DMS 273 treated with DMSO at 0.1 percent for 48 hours (cell line): Measurements from ENCODE around the gene PDE4D.

Source experiments
- DNase-seq: peaks from one replicate; lab custom pipeline; 2025; lab: John Stamatoyannopoulos, UW

Gene PDE4D

DNA sequence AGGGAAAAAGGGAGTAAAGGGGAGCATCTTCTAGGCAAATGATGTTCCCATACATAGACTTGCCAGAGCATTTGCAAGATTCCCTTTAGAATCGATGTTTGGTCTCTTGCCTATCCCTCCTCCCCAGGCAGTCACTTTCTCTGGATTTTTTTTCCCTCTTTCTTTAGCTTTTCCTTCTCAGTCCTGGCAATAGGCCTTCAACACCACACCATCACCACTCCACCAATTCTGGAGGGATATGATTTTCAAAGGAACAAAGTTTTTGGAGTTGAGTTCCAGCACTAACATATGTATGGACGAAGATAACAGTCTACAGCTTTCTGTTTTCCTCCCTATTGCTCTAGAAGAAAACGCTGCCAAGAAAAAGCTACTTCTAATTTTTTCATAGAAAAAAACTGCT, 377.4 kb downstream of the PDE4D start:
- no peak for DNase-seq

DNA sequence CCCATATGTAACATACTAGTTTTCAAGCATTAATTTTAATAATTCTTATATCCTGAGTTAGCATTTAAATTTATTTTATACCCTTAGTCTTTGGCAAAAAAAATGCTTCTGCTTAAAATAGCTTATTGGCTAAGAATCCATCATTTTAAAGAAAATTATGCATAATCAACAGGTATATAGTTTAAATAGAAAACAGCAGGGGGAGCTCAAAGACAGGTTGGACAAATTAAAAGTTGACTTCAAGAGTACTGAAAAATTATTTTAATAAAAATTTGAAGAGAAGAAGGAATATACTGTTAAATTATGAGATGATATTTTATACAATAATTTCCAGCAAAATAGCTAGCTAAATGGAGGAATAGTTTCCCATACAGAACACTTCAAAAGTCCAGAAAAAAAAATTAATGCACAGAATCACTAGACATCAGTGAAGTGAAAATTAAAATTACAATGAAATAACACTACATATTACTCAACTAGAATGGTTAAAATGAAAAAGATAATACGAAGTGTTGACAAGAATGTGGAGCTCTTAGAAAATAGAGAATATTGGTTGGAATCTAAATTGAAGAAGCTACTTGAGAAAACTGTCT, 387.1 kb downstream of the PDE4D start:
- no peak for DNase-seq

DNA sequence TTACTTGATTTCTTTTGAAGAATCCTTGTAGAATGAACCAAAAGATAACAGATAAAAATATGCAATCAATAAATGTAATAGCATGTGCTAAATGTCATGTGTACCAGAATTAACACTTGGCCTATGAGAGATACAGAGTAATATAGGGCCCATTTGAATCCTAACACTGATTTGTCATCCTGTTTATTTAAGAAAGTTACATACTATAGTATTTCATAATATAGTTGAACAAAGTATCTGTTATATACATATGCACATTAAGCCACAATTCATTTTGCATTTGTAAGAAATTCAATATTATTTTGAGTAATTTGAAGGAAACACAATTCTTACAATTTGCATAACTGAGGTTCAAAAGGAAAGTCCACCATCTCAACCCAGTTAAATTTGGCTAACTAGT, 389.5 kb downstream of the PDE4D start:
- no peak for DNase-seq

DNA sequence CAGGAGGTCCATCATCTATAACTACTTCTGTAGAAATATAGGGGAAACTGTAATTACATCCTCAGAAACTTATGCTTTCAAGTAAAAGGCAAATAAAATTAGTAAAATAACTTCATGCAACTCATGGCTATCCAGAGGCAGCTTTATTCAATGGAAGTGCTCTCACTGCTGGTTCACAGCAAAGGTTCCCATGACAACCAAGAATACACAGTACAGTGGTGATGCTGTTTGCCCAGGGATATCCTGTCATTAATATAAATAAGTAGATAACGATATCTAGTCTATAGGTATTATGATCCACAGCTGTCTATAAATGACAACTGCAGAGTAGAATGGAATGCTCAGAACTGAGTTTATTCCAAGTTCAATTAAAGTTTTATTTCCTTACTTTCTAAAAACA, 390.3 kb downstream of the PDE4D start:
- DNase-seq: no peak

DNA sequence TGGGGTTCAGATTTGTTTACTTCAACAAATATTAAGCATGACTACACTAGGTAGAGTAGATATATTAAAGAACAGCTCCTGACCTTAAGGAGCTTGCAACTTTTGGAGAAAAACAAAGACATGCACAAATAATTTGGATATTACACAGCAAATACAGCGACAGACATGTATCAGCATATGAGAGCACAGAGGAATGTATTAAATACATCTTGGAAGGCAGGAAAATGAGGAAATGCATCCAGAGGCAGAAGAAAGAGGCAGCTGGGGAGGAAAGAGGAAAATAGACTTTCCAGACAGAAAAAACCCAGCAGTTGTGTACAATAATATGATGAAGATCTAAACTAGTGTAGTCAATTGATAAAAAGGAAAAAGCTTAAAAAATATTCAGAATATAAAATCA, 392.2 kb downstream of the PDE4D start:
- DNase-seq: no peak

DNA sequence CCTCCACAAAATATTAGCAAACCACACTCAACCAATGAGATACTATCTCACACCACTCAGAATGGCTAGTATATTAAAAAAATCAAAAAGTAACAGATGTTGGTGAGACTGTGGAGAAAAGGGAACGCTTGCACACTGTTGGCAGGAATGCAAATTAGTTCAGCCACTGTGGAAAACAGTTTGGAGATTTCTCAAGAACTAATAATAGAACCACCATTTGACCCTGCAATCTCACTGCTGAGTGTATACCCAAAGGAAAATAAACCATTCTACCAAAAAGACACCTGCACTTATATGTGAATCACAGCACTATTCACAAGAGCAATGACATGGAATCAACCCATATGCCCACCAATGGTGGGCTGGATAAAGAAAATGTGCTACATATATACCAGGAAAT, 393.5 kb downstream of the PDE4D start:
- DNase-seq: peak; percentile 94

DNA sequence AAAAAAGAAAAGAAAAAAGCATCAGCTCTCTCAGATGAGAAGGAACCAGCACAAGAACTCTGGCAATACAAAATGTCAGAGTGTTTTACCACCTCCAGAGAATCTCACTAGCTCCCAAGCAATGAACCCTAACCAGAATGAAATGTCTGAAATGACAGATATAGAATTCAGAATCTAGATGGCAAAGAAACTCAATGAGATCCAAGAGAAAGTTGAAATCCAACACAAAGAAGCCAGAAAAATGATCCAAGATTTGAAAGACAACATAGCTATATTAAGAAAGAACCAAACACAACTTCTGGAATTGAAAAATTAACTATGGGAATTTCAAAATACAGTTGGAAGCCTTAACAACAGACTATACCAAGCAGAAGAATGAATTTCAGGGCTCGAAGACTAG, 396.3 kb downstream of the PDE4D start:
- DNase-seq: no peak

DNA sequence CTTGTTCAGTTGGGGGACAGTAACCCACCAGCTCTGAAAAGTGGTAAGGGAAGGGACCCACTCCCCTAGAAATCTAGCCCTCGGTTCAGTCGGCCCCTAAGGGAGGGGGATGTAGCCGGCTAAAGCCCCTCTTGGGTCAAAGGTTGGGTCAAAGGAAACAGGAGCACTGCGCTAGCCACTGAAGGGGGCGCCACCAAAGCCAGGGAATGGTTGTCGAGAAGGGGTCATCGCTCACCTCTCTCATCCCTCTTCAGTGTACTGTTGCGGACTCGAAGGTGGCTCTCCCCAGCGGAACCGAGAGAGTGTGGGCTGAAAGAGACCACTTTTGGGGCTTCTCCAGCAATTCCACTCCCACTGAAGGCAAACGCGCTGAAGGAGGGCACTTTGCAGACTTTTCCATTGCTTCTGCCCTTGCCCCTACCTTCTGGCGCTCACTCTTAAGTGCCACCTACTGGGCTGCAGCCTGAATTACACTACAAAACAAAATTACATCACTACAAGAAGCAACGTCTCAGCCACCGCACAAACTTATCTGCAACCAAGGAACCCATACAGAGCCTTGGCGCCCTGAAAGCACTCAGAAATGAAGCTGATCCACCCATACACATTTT, 396.9 kb downstream of the PDE4D start:
- DNase-seq: no peak

DNA sequence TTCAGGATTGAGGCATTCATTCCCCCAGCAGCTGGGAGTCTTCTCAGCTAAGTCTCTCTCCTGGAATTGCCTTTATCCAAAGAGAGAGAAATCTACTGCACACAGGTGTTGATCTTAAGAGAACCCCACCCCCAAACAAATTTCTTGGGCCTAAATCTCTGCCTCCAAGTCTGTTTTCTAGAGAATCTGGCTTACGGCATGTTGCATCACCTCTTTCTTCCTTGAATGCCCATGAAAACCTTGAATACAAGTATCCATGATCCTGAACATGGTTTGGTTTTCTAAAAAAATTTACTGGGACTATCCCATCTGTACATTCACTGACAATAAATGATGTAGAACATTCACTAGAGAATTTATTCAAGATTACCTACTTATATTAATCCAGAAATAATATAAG, 401.6 kb downstream of the PDE4D start:
- no peak for DNase-seq

DNA sequence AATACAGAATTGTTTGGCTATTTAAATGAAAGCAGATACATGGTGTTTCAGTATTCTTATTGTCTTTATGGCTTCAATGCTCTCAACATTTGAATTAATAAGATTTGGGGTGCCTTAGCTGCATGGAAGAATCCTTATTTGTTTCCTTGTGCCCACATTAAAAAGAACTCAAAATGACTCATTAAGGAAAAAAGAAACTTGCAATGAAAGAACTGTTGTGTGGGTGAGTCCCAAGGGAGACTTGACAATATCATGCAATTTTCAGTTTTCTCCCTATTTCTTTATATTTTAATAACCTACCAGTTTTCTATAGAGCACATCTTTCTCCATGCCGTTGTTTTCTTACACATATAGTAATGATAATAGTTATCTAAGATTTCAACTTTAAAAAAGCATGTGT, 404.0 kb downstream of the PDE4D start:
- DNase-seq: no peak

DNA sequence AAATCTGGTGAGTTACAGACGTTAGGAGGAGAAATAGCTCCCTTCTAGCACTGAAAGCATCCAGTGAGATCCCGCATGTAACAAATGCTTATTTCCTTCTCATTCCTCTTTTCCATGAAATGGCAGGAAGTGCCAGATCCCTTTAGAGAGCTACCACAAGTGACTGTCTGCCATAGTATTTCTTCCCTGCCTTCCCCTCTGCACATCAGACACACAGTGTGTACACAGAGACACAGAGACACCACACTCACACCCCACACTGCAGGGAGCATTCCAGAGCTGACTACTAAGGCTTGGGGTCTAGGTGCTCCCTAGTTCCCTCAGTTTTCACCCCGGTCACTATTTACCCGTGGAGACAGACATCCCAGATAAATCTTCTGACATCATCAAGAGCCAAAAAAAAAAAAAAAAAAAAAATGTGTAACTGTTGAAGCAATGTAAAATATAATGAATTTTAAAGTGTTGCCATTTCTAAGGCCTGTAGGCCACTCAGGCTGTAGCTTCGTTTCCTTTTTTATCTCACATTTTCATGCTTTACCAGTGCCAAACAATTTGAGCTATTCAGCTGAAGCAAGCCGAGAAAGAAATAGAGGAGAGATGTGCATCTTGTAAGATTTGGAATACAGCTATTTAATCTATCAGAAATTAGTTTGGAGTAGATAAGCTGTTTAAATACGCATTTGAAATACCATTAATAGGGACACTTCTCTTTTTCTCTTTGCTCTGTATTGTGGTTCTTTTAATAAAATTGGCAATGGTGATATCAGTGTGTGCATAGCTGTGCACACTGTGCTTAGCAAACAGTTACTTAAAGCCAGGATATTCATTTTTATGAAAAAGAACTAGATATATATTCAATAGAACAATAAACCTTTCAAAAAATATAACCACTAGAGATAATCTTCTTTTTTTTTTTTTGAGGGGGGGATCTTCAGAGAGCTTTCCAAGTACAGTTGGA, 405.5 kb downstream of the PDE4D start:
- DNase-seq: no peak

DNA sequence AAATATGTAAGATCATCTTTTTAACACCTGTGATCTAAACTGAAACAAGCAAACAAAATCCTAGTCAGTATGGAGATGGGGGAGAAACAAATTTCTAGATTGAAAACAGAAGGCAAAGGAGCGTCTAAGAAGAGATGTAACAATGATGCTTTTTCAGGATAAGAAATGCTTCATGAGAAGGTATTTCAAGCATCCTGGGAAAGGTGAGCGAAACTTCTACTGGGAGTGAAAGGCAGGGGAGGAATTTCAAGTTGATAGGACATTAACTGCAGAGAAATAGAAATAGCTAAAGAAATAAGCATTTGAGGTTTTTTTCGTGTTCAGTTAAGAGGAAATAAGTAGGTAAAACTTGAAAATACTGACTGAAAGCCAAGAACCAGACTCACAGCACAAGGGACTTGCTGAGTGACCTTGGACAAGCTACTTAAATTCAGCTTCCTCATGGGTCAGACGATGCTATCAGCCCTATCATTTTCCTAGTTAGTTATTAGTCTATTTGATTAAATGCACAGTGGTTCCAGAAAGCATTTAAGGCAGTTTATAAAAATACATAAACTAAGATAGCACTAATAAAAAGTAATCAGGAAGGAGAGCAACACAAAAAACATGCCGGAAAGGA, 406.3 kb downstream of the PDE4D start:
- DNase-seq: no peak

DNA sequence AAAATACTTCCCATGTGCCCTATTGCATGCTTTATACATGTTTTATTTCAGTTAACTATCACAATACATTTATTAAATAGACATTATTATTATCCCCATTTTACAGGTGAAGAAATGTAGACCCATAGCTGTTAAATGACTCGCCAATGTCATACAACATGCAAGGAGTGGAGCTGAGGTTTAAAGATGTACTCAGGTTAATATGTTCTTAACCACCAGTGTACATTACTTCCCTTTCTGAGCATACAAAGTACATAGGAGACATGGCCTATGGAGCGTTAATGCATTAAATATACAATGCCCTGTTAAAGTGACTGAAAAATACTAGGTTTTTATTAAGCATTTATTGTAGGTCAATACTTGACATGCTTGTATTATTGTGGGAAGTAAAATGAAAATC, 407.0 kb downstream of the PDE4D start:
- no peak for DNase-seq

DNA sequence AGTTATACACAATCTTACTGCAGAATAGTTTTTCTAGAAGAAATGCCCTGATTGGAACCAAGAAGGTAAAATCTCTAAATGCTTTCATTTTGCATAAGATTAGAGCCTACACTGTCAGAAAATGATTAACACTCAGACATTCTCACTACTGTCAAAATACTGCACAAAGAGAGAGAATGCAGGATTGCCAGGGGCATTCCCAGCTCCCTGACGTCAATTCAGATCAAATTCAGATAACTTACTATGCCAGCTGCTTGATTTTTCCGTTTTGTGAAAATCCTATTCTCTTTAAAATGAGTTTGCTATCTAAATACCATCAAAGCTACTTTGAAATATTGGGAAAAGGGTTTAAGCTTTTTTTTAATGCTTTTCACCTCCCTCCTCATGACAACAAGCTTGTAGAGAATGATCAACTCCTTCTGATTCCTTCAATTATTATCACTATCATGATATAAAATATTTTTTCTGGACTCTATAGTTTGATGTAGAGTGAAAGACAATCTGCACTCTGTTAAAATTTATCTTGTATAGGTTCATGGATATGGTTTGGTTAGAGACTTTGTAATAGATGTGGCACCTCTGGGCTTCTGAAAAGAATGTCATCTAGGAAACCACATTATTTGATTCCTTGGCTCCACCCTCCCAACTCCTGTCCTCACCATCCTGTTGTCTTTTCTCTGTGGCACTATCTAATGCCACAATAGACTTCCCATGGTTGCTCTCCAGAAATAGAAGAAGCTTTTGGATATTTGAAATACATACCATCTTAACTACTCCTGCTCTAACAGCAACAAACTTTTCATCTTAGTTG, 407.7 kb downstream of the PDE4D start:
- peak; percentile 29 for DNase-seq

DNA sequence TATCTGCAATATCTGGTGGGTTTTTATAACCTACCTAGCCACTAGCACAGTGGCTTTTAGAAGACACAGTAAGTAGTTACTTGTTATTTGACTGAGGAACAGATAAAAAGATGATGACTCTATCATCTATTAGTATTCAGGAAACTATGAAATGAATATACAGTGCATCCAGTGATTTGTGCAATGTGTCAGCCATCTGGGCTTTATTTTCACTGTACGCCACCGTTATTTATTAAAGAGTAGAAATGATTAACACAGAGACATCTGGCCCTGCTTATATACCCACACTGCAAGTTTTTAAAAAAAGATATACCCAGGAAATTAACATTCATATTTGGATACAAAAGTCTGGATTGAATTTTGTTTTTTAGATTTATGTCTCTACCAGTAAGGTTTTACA, 408.4 kb downstream of the PDE4D start:
- no peak for DNase-seq

DNA sequence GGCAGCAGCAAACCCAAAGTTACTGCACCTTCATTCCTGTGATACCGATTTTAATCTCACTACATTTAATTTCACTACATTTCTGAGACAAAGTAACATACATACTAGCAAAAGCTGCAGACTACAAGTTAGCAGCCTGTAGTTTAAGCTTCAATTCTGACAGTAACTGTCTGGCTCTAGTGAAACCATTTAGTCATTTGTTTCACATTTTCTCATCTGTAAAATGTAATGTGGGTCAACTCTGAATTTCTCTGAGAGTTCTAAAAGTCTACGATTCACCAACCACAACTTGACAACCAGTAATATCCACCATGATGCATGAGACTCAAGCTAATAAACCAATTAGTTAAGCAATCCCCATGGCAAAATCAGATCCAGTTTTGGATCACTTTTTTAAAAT, 408.9 kb downstream of the PDE4D start:
- DNase-seq: no peak

DNA sequence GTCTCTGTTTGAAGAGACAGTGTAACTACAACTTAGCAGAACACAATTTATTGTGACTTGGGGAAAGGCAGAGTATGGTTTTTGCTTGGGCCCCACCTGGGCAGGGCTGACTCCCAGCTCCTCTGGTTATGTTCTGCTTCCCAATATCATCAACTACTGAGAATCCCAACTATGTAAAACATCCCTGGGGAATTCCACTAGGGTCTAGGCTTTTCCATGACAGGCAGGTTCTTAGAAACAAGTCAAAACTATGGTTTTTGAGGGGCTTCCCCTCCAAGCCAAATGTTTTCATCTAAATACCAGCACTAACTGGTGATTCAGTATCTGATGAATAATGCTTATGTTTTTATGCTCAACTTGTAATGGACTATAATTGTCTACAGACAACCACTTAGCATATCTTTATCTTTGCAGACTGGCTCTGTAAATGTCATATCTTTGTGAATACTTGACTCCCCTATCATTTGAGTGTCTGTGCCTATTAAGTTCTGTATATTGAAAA, 409.5 kb downstream of the PDE4D start:
- no peak for DNase-seq

DNA sequence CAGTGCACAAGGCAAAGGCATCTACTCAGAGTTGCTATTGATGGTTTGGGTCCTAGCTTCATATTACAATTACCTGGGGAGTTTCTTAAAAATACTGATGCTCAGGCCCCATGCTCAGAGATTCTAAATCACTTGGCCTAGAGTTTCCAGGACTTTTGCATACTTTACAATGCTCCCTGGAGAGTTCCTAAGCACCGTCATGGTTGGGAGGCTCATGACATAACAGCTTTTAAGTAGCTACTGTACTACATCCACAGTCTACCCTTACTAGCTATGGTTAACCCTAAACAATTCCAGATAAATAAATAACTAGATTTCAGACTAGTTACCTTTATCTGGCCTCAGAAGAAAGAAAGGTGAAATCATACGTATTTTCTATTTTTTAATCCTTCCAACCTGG, 414.4 kb downstream of the PDE4D start:
- DNase-seq: no peak

DNA sequence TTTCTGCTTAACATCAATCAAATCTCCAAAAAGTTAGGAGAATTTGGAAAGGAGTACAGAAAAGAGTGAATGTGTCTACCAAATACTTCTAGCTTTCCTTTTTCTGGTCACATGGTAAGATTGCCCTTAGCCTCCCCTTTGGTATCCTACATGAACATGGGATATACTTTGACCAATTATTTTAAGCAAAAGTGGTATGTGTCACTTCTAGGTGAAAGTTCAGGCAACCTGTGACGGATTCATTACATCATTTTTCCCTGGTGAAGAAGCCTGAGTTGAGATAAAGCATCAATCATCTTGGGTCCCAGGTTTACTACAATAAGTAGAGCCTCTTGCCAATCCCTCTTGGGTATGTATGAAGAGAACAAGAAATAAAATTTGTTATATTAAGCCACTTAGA, 419.2 kb downstream of the PDE4D start:
- DNase-seq: no peak

DNA sequence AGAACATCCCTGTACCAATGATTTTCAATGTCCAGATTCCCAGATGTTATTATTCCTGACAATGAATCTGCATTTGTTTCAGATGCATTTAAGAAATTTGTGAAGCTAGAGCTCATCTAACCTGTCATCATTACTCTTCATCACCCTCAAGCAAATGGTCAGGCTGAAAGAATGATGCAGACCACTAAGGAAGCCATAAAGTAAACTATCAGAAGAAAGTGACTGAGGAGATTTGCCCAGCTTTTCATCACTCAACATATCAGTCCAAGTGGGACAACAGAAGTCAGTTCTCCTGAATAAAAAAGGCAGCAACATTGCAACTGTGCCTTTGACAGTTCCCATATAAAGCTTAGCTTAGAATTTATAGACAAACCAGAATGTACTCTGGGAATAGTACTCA, 419.9 kb downstream of the PDE4D start:
- no peak for DNase-seq

DNA sequence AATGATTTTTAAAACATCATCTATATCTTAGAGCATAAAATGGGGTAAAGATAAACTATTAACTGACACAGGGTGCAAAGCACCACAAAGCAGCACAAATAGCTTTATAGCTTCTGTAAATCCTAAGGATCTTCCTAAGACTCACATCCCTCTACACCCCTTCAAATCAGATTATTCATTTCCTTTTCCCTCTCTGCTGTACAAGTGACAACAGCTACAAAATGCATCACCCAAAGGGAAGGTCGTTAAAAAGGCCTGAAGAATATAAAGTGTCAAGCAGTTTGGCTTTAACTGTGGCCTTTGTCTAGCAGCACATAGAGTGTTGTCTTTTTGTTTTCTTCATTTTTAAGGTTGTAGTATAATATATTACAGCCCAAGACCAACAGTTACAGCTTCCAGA, 422.1 kb downstream of the PDE4D start:
- DNase-seq: no peak

DNA sequence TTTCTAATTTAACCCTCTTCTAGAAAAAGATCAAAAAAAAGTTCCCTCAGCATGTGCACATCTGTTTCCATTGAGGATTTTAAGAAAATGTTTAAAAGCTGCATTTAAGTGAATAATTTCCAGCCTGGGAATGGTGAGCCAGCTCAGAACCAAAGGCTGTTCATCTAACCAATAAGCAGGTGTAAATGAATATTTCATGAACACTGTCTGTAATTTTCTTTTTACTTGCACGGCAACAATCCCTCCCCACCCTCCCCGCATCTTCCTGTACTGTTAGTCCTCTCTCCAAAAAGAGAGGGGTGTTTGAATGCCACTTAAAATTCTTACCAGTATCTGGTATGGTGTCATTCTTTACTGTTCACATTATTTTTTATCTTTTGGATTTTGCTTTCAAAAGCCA, 425.6 kb downstream of the PDE4D start:
- no peak for DNase-seq
